Activated naive CD8-positive, alpha-beta T cell (primary cell): ENCODE results near the gene VAV3.
A peak's percentile ranks its signal among the peaks of the same experiment; 100 is the strongest.

Experiments
- H3K27ac Mint-ChIP-seq: one replicate; pipeline ENCODE4 v1.8.0; 2021; ENCODE audit warnings: mixed read lengths
- H3K27me3 Mint-ChIP-seq: one replicate; pipeline ENCODE4 v1.8.0; 2021; ENCODE audit warnings: mixed read lengths
- H3K36me3 Mint-ChIP-seq: one replicate; pipeline ENCODE4 v1.8.0; 2021; ENCODE audit warnings: mixed read lengths
- H3K4me1 Mint-ChIP-seq: one replicate; pipeline ENCODE4 v1.8.0; 2021; ENCODE audit warnings: low read depth, mixed read lengths
- H3K4me3 Mint-ChIP-seq: one replicate; pipeline ENCODE4 v1.8.0; 2021; ENCODE audit warnings: mild to moderate bottlenecking, mixed read lengths
- H3K9me3 Mint-ChIP-seq: one replicate; pipeline ENCODE4 v1.8.0; 2021; ENCODE audit warnings: low read depth, mixed read lengths

VAV3 gene

GRCh38 chr1:107934578-107934977 is 30.4 kb downstream of the VAV3 start:
- no peaks in the 10 kb centered on the region for H3K36me3 Mint-ChIP-seq
- H3K4me3 Mint-ChIP-seq = peak overlapping the region; percentile 83
- H3K9me3 Mint-ChIP-seq = no peaks in the 10 kb centered on the region
- no peaks in the 10 kb centered on the region for H3K27me3 Mint-ChIP-seq
- H3K4me1 Mint-ChIP-seq = peaks cover 64% of the 10 kb centered on the region
- peak overlapping the region; percentile 93 for H3K27ac Mint-ChIP-seq

- H3K4me3 Mint-ChIP-seq = peak overlapping the region; percentile 83
- H3K27ac Mint-ChIP-seq = peak overlapping the region; percentile 93
- H3K9me3 Mint-ChIP-seq = no peaks in the 10 kb centered on the region
- H3K27me3 Mint-ChIP-seq = no peaks in the 10 kb centered on the region
- peaks cover under 1% of the 10 kb centered on the region for H3K36me3 Mint-ChIP-seq
- H3K4me1 Mint-ChIP-seq = peaks cover 69% of the 10 kb centered on the region
Observed at GRCh38 chr1:107933736-107934135, 31.2 kb downstream of the VAV3 start.

GRCh38 chr1:107930292-107930691 is 34.7 kb downstream of the VAV3 start:
- H3K4me3 Mint-ChIP-seq = no peak overlapping the region
- peaks cover 68% of the 10 kb centered on the region for H3K4me1 Mint-ChIP-seq
- H3K36me3 Mint-ChIP-seq = peaks cover 9% of the 10 kb centered on the region
- H3K9me3 Mint-ChIP-seq = no peaks in the 10 kb centered on the region
- peak overlapping the region; percentile 34 for H3K27ac Mint-ChIP-seq
- H3K27me3 Mint-ChIP-seq = no peaks in the 10 kb centered on the region

GRCh38 chr1:107927820-107928219 is 37.2 kb downstream of the VAV3 start:
- peak overlapping the region; percentile 34 for H3K27ac Mint-ChIP-seq
- H3K9me3 Mint-ChIP-seq = no peaks in the 10 kb centered on the region
- no peak overlapping the region for H3K4me3 Mint-ChIP-seq
- H3K36me3 Mint-ChIP-seq = peaks cover 14% of the 10 kb centered on the region
- peaks cover 55% of the 10 kb centered on the region for H3K4me1 Mint-ChIP-seq
- no peaks in the 10 kb centered on the region for H3K27me3 Mint-ChIP-seq

- Mint-ChIP-seq H3K9me3 (no peaks in the 10 kb centered on the region), H3K4me1 (peaks cover 51% of the 10 kb centered on the region)
Observed at GRCh38 chr1:107926436-107927080, 38.4 kb downstream of the VAV3 start.

GRCh38 chr1:107925565-107925964 is 39.4 kb downstream of the VAV3 start:
- Mint-ChIP-seq H3K4me3 (no peak overlapping the region), H3K36me3 (peaks cover 14% of the 10 kb centered on the region), H3K9me3 (no peaks in the 10 kb centered on the region), H3K27me3 (no peaks in the 10 kb centered on the region), H3K4me1 (peaks cover 56% of the 10 kb centered on the region), H3K27ac (no peak overlapping the region)

More at GRCh38 chr1:107926436-107927080, 38.4 kb downstream of the VAV3 start:
- Mint-ChIP-seq H3K36me3 (peaks cover 14% of the 10 kb centered on the region), H3K27ac (no peak overlapping the region), H3K4me3 (no peak overlapping the region), H3K27me3 (no peaks in the 10 kb centered on the region)

GRCh38 chr1:107920999-107921398 is 44.0 kb downstream of the VAV3 start:
- Mint-ChIP-seq H3K36me3 (peaks cover 11% of the 10 kb centered on the region), H3K27me3 (no peaks in the 10 kb centered on the region), H3K4me3 (no peak overlapping the region), H3K9me3 (peaks cover 9% of the 10 kb centered on the region), H3K4me1 (peaks cover 55% of the 10 kb centered on the region), H3K27ac (peak overlapping the region; percentile 30)

- no peaks in the 10 kb centered on the region for H3K27me3 Mint-ChIP-seq
- H3K4me3 Mint-ChIP-seq = no peak overlapping the region
- H3K9me3 Mint-ChIP-seq = peaks cover 9% of the 10 kb centered on the region
- peaks cover 11% of the 10 kb centered on the region for H3K36me3 Mint-ChIP-seq
- peaks cover 58% of the 10 kb centered on the region for H3K4me1 Mint-ChIP-seq
- H3K27ac Mint-ChIP-seq = no peak overlapping the region
Observed at GRCh38 chr1:107920561-107920960, 44.4 kb downstream of the VAV3 start.

- Mint-ChIP-seq H3K27me3 (no peaks in the 10 kb centered on the region), H3K9me3 (peaks cover 9% of the 10 kb centered on the region), H3K27ac (peak overlapping the region; percentile 78), H3K4me1 (peaks cover 56% of the 10 kb centered on the region), H3K36me3 (peaks cover 9% of the 10 kb centered on the region), H3K4me3 (peak overlapping the region; percentile 60)
Observed at GRCh38 chr1:107919953-107920352, 45.0 kb downstream of the VAV3 start.

GRCh38 chr1:107914119-107914765 is 50.7 kb downstream of the VAV3 start:
- Mint-ChIP-seq H3K9me3 (peaks cover 9% of the 10 kb centered on the region), H3K36me3 (peaks cover 7% of the 10 kb centered on the region), H3K4me3 (no peak overlapping the region), H3K4me1 (peaks cover 47% of the 10 kb centered on the region), H3K27me3 (no peaks in the 10 kb centered on the region), H3K27ac (no peak overlapping the region)

GRCh38 chr1:107912656-107913055 is 52.3 kb downstream of the VAV3 start:
- Mint-ChIP-seq H3K4me3 (no peak overlapping the region), H3K36me3 (peaks cover 9% of the 10 kb centered on the region), H3K4me1 (peaks cover 46% of the 10 kb centered on the region), H3K27ac (no peak overlapping the region), H3K9me3 (peaks cover 4% of the 10 kb centered on the region), H3K27me3 (no peaks in the 10 kb centered on the region)

- no peaks in the 10 kb centered on the region for H3K36me3 Mint-ChIP-seq
- H3K27me3 Mint-ChIP-seq = no peaks in the 10 kb centered on the region
- peaks cover 66% of the 10 kb centered on the region for H3K4me1 Mint-ChIP-seq
- H3K9me3 Mint-ChIP-seq = no peaks in the 10 kb centered on the region
- peak overlapping the region; percentile 12 for H3K27ac Mint-ChIP-seq
- H3K4me3 Mint-ChIP-seq = peak overlapping the region; percentile 2
Observed at GRCh38 chr1:107900090-107900945, 64.7 kb downstream of the VAV3 start.

GRCh38 chr1:107899655-107900054 is 65.3 kb downstream of the VAV3 start:
- Mint-ChIP-seq H3K9me3 (no peaks in the 10 kb centered on the region), H3K36me3 (no peaks in the 10 kb centered on the region), H3K27me3 (no peaks in the 10 kb centered on the region), H3K4me1 (peaks cover 70% of the 10 kb centered on the region), H3K27ac (peak overlapping the region; percentile 12), H3K4me3 (peak overlapping the region; percentile 2)

GRCh38 chr1:107897438-107898345 is 67.3 kb downstream of the VAV3 start:
- Mint-ChIP-seq H3K4me1 (peaks cover 61% of the 10 kb centered on the region), H3K27ac (peak overlapping the region; percentile 79), H3K36me3 (peaks cover 1% of the 10 kb centered on the region), H3K9me3 (peaks cover 2% of the 10 kb centered on the region), H3K27me3 (no peaks in the 10 kb centered on the region), H3K4me3 (peak overlapping the region; percentile 41)
